ENCODE results near the gene KRR1. TPM values are rescaled to one million over a fixed set of nuclear protein-coding genes. Genes with fewer than 3 reads are reported as not detected.
"Not testable (repeated sequence)": the region's sequence is repeated elsewhere in the genome, so short reads cannot be mapped to it uniquely, and the experiment has no call there.

Gene KRR1
- polyA plus RNA-seq, 1 of the 3 experiments (the other 2 are of a cell fraction), result 13.8 TPM

DNA sequence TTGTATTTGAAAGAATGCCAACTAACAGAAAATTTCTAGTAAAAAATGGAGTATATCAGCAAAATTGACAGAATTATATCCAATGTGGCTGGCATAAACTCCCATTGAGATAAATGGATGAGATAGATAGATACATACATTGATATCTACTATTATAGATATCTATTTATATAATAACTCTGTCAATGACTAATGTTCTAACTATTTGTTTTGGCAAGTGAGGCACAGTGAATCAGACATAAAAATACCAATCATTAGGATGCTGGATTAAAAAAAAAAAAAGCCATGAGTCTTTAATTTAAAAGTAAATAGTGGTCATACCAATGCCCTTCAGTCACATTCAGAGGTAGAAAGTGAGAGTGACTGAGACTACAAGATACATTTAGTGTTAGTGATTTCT is 64.6 kb downstream of the KRR1 start (continued):
- TF ChIP-seq, protein P1, sequence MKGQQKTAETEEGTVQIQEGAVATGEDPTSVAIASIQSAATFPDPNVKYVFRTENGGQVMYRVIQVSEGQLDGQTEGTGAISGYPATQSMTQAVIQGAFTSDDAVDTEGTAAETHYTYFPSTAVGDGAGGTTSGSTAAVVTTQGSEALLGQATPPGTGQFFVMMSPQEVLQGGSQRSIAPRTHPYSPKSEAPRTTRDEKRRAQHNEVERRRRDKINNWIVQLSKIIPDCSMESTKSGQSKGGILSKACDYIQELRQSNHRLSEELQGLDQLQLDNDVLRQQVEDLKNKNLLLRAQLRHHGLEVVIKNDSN (IDR thresholded peaks at IDR 0.05; ENCODE audit: borderline replicate concordance, low read depth), result no peak
- TF ChIP-seq, protein P2, sequence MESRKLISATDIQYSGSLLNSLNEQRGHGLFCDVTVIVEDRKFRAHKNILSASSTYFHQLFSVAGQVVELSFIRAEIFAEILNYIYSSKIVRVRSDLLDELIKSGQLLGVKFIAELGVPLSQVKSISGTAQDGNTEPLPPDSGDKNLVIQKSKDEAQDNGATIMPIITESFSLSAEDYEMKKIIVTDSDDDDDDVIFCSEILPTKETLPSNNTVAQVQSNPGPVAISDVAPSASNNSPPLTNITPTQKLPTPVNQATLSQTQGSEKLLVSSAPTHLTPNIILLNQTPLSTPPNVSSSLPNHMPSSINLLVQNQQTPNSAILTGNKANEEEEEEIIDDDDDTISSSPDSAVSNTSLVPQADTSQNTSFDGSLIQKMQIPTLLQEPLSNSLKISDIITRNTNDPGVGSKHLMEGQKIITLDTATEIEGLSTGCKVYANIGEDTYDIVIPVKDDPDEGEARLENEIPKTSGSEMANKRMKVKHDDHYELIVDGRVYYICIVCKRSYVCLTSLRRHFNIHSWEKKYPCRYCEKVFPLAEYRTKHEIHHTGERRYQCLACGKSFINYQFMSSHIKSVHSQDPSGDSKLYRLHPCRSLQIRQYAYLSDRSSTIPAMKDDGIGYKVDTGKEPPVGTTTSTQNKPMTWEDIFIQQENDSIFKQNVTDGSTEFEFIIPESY (IDR thresholded peaks at IDR 0.05; ENCODE audit: borderline replicate concordance, low read depth), result peak; percentile 64; the same call in 1 of the 2 replicates
- TF ChIP-seq RCOR1 (IDR thresholded peaks at IDR 0.05; ENCODE audit: low read length), result no peak
- TF ChIP-seq, protein P3, sequence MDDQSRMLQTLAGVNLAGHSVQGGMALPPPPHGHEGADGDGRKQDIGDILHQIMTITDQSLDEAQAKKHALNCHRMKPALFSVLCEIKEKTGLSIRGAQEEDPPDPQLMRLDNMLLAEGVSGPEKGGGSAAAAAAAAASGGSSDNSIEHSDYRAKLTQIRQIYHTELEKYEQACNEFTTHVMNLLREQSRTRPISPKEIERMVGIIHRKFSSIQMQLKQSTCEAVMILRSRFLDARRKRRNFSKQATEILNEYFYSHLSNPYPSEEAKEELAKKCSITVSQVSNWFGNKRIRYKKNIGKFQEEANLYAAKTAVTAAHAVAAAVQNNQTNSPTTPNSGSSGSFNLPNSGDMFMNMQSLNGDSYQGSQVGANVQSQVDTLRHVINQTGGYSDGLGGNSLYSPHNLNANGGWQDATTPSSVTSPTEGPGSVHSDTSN (IDR thresholded peaks at IDR 0.05), result peak; percentile 94
- TF ChIP-seq, protein P4, sequence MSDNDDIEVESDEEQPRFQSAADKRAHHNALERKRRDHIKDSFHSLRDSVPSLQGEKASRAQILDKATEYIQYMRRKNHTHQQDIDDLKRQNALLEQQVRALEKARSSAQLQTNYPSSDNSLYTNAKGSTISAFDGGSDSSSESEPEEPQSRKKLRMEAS (IDR thresholded peaks at IDR 0.05; ENCODE audit: low read depth), result no peak
- no peak for TF ChIP-seq SMC3 (IDR thresholded peaks at IDR 0.05; ENCODE audit: low read depth, low read length)
- TF ChIP-seq, protein P5, sequence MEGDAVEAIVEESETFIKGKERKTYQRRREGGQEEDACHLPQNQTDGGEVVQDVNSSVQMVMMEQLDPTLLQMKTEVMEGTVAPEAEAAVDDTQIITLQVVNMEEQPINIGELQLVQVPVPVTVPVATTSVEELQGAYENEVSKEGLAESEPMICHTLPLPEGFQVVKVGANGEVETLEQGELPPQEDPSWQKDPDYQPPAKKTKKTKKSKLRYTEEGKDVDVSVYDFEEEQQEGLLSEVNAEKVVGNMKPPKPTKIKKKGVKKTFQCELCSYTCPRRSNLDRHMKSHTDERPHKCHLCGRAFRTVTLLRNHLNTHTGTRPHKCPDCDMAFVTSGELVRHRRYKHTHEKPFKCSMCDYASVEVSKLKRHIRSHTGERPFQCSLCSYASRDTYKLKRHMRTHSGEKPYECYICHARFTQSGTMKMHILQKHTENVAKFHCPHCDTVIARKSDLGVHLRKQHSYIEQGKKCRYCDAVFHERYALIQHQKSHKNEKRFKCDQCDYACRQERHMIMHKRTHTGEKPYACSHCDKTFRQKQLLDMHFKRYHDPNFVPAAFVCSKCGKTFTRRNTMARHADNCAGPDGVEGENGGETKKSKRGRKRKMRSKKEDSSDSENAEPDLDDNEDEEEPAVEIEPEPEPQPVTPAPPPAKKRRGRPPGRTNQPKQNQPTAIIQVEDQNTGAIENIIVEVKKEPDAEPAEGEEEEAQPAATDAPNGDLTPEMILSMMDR (IDR thresholded peaks at IDR 0.05), result no peak
- TF ChIP-seq FOXM1 (IDR thresholded peaks at IDR 0.05; ENCODE audit: low read depth), result peak; percentile 90
- TF ChIP-seq JUND (IDR thresholded peaks at IDR 0.05), result peak; percentile 93
- no peak; the same call in 1 of the 2 replicates for TF ChIP-seq YY1 (IDR thresholded peaks at IDR 0.05; ENCODE audit: low read depth)
- TF ChIP-seq CHD2 (IDR thresholded peaks at IDR 0.05; ENCODE audit: low read length, partially characterized antibody), result no peak
- TF ChIP-seq GABPA (IDR thresholded peaks at IDR 0.05; ENCODE audit: low read depth), result no peak
- TF ChIP-seq GATA2 (CRISPR knock-in tag; IDR thresholded peaks at IDR 0.05), result no peak
- peak; percentile 43; the same call in 1 of the 2 replicates for TF ChIP-seq POLR2AphosphoS5 (IDR thresholded peaks at IDR 0.05; ENCODE audit: low read depth, low read length)
- TF ChIP-seq ELF1 (IDR thresholded peaks at IDR 0.05), result no peak
- peak; percentile 93 for TF ChIP-seq TCF12 (IDR thresholded peaks at IDR 0.05)
- TF ChIP-seq, protein P6, sequence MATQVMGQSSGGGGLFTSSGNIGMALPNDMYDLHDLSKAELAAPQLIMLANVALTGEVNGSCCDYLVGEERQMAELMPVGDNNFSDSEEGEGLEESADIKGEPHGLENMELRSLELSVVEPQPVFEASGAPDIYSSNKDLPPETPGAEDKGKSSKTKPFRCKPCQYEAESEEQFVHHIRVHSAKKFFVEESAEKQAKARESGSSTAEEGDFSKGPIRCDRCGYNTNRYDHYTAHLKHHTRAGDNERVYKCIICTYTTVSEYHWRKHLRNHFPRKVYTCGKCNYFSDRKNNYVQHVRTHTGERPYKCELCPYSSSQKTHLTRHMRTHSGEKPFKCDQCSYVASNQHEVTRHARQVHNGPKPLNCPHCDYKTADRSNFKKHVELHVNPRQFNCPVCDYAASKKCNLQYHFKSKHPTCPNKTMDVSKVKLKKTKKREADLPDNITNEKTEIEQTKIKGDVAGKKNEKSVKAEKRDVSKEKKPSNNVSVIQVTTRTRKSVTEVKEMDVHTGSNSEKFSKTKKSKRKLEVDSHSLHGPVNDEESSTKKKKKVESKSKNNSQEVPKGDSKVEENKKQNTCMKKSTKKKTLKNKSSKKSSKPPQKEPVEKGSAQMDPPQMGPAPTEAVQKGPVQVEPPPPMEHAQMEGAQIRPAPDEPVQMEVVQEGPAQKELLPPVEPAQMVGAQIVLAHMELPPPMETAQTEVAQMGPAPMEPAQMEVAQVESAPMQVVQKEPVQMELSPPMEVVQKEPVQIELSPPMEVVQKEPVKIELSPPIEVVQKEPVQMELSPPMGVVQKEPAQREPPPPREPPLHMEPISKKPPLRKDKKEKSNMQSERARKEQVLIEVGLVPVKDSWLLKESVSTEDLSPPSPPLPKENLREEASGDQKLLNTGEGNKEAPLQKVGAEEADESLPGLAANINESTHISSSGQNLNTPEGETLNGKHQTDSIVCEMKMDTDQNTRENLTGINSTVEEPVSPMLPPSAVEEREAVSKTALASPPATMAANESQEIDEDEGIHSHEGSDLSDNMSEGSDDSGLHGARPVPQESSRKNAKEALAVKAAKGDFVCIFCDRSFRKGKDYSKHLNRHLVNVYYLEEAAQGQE (IDR thresholded peaks at IDR 0.05; ENCODE audit: low read depth, low read length), result no peak
- TF ChIP-seq NRF1 (IDR thresholded peaks at IDR 0.05; ENCODE audit: low read depth, low read length), result no peak
- TF ChIP-seq NFIC (IDR thresholded peaks at IDR 0.05; ENCODE audit: borderline replicate concordance), result peak; percentile 93
- no peak; the same call in 1 of the 2 replicates for TF ChIP-seq EZH2phosphoT487 (IDR thresholded peaks at IDR 0.05; ENCODE audit: borderline replicate concordance, low read depth)
- TF ChIP-seq RXRA (IDR thresholded peaks at IDR 0.05; ENCODE audit: borderline replicate concordance, low read depth), result no peak
- TF ChIP-seq FOSL2 (IDR thresholded peaks at IDR 0.05; ENCODE audit: borderline replicate concordance, low read depth), result peak; percentile 84

DNA sequence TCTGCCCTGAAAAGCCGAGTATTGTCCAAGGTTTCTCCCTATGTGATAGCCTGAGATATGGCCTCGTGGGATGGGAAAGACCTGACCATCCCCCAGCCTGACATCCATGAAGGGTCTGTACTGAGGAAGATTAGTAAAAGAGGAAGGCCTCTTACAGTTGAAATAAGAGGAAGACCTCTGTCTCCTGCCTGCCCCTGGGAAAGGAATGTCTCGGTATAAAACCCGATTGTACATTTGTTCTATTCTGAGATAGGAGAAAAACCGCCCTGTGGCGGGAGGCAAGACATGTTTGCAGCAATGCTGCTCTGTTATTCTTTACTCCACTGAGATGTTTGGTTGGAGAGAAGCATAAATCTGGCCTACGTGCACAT is 66.3 kb downstream of the KRR1 start:
- not testable (repeated sequence) for H3K27ac ChIP-seq (ENCODE audit: low read depth in 2 of 2, low read length in 1 of 2)

More for the DNA sequence above, 66.3 kb downstream of the KRR1 start:
- Histone ChIP-seq H3F3A (replicated peaks; ENCODE audit: insufficient read depth) (peaks cover 17% of the 10 kb centered on the region), H3K4me1 (ENCODE audit: control insufficient read depth in 1 of 2, insufficient read depth in 2 of 2, low read depth in 1 of 2, low read length in 1 of 2) (peaks cover 0 to 27% of the 10 kb centered on the region in 2 experiments; a peak in 2 of 4 replicates)
- H3K4me2 ChIP-seq; H3K27me3 ChIP-seq (ENCODE audit: insufficient read depth); H3K9ac ChIP-seq; H4K20me1 ChIP-seq (ENCODE audit: insufficient read depth); H3K4me3 ChIP-seq (ENCODE audit: low read depth in 2 of 2, low read length in 1 of 2); POLR2A ChIA-PET; H3K36me3 ChIP-seq (replicated peaks in 1 of 2; ENCODE audit: control insufficient read depth in 1 of 2, insufficient read depth in 2 of 2, low read length in 1 of 2); DNase-seq; H3K9me3 ChIP-seq; H3K79me2 ChIP-seq (ENCODE audit: insufficient read depth); H2AFZ ChIP-seq (ENCODE audit: low read depth); H3K9me2 ChIP-seq: not testable (repeated sequence)
- 86% methylated on average over 7 of the region's 7 CpGs for WGBS (ENCODE audit: low lambda C conversion rate)
- CTCF ChIA-PET, result interaction anchor here (1.2 kb wide), 1 partner anchor 40 kb away, joined by 3 read pairs; no protein-coding TSS in a partner anchor

All from SK-N-SH (cell line).